Forelimb muscle (tissue), 1 donor: ENCODE results near the gene SPRING1. TPM values are rescaled to one million over a fixed set of nuclear protein-coding genes. Genes with fewer than 3 reads are reported as not detected.

ENCODE experiments used
- polyA plus RNA-seq: library from polyadenylated mRNA; unstranded; fragments of 120-200 nt; gene quantifications from one replicate; pipeline ENCODE4 v1.2.1, GENCODE V29; 2013; ENCODE audit not compliant: insufficient read length

SPRING1 gene
- polyA plus RNA-seq, 1 donor = 11.6 TPM

Other genes starting within 250 kb of the SPRING1 start
- 4.9 TPM for gene MAP1LC3B2, start 178.7 kb downstream of the SPRING1 start, polyA plus RNA-seq
- 1.0 TPM for gene RNFT2, start 246 bp upstream of the SPRING1 start, polyA plus RNA-seq
- 0.28 TPM for gene HRK, start 143.4 kb upstream of the SPRING1 start, polyA plus RNA-seq
- gene FBXW8, start 172.9 kb upstream of the SPRING1 start, polyA plus RNA-seq = 13.3 TPM